GM18517 (cell line): ENCODE data around the gene ZNF804A.

Experiments used
- ATAC-seq: cut with Tn5 transposase; IDR thresholded peaks from one replicate; pipeline ENCODE4 v1.9.1; 2021; ENCODE audit warnings: mild to moderate bottlenecking, moderate library complexity; ENCODE audit not compliant: unreplicated experiment

ZNF804A gene

DNA sequence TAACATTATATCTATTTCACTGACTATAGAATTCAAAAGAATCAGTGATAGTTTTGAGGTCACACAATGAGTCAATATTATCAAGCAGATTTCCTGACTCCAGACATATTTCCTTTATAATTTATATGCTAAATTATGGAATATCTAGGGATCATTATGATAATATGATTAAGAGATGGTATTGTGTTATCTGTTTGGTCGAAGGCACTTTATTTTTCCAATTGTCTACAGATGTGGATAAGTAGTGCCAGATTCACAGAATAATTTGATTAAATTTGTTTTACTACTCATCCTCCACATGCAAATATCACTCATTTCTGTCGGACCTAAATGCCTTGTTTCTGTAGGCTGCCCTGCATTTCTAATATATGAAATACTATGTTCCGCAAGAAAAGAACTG lies 4.4 kb downstream of the ZNF804A start:
- no peak for ATAC-seq

DNA sequence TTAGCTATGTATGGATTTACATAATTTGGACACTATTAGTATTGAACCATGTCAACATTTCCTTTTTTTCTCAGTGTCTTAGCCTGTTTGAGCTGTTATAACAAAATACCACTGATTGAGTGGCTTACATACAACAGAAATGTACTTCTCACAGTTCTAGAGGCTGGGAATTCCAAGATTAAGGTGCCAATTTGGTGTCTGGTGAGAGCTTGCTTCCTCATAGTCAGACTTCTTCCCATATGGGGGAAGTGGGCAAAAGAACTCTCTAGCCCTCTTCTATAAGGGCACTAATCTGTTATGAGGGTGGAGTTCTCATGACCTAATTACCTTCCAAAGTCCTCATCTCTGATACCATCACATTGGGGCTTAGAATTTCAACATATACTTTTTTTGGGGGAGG lies 12.6 kb downstream of the ZNF804A start:
- no peak for ATAC-seq

DNA sequence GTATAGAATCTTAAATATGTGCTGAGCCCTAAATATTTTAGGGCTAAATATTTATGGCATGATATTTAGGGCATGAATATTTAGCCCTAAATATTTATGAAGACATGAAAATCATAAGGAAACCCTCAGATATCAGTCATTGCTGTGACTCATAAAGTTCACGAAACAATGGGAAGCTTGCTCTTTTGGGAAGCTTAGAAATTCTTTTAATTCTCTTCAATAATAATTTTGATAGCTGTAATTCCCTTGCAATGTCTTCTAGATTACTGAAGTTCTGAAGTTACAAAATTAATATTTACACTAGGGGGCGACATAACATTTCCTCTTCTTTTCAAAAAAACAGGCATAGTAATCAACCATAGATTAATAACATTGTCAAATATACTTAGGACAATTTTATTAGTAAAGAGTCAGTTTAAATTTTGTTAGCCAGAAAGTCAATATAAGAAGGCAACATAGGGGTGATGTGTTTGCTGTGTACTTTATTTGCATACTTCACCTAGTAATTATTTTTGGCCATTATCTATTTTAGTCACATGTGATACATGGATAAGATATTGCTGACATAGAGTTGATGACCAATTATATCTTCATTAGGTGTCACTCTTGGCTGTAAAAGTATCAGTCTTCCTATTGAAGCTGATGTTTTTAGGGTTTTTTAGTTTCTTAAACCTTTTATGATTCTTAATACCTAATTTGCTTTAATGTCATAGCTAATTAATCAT lies 13.2 kb downstream of the ZNF804A start:
- peak; percentile 48 for ATAC-seq

DNA sequence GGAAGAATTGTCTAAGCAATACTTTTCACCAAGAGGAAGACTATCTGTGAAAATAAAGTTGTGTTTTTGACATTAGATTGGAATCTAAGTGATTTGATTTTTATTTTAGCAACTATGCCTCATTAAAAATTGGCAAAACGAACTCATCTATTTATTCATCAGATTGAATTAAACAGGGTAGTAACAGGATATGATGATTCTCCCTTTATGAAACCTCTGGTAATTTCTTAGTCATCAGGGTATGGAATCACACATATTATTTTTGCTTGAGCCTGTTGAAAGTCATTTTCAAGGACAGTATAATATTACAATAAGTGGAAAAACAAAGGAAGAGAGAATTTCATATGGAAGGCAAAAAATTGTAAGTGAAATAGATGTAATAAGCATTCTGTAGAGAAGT lies 22.0 kb downstream of the ZNF804A start:
- no peak for ATAC-seq

DNA sequence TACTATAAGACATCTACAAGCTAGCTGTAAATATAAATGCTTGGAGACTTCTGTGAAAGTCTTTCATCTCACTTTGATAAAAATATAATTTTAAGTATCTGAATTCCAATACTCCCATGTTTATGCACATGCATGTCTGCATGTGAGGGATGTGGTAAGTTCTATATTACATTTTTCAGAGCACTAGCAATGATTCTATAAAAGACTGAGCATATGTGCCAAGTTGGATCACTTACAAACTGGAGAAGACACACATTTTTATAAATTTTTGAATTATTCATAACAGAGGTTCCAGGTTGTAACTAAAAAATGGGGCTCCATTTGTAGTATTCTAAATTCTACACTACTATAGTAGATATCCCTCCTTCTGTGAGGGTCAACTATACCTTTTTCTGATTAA lies 26.0 kb downstream of the ZNF804A start:
- ATAC-seq: no peak

DNA sequence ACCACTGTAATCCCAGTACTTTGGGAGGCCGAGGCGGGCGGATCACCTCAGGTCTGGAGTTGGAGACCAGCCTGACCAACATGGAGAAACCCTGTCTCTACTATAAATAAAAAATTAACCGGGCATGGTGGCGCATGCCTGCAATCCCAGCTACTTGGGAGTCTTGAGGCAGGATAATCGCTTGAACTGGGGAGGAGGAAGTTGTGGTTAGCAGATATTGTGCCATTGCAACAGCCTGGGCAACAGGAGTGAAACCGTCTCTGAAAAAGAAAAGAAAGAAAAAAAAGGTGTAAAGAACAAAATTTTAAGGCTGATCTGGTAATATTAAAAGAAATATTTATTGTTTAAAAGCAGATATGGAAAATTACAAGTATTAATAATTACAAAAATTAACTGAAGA lies 29.7 kb downstream of the ZNF804A start:
- no peak for ATAC-seq

DNA sequence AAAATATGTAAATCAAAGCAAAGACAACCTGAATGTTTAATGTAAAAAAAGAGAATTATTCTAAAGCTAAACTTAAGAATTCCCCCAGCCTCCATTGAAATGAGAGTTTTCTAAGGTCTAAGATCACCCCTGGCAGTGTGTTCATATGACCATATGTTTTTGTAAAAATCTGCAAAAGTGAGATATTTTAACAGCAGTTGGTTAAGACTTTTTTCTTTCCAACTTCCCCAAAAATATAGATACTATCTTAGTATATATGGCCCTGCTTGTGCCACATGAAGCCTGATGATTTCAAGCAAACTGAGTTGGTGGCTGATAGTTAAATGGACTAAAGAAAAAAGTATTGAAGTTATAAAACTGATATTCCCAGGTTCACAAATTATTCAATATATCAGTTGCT lies 35.4 kb downstream of the ZNF804A start:
- ATAC-seq: no peak

DNA sequence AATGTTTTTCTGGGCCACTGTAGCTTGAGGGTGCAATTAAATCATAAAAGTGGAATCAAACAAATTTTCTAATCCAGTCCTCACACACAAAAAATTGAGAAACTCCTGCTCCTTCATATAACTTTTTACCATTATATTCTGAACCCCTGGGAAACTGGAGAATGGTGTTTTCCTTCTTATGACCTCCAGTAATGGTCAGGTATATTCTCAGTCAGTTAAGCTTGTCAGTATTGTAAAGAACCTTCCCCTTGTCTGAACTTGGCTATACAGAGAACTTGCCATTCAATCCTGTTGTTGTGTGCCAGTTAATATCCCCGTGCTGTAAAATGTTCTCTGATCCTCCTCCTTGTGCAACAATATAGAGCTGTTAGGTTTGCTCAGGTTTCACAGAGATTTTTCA lies 39.5 kb downstream of the ZNF804A start:
- ATAC-seq: no peak

DNA sequence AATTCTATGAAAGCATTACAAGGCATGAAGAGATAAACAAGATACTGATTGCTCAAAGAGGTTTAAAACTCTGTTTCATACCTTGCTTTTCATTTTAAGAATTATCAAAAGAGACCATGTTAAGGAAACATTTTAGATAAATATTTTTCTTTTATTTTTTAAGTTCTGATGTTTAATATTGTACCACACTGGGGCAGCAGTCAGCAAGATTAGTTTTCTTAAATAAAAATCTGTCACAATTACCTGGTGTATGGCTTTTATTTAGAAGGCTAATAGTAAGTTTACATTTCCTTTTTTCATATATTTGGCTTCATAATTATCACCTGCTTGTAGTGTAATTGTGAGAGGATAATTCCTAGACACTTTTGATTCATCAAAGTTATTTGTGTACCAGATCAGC lies 46.4 kb downstream of the ZNF804A start:
- no peak for ATAC-seq

DNA sequence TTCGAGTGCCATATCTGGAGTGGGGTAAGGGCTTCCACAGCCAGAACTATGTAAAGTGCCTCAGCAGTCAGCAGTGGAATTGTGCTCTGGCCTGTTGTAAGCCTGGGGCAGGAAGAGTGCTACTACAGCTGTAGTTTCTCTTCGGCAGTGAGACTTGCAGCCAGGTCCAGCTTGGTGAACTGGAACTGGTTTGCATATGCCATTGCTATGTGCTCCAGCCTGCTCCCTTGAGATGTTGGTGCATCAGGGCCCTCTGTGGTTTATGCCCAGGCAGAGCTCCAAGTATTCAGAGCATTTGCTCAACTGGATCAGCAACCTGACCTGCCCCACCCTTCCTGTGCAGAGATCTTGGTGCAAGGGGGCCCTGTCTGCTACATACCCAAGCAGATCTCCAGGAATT lies 47.8 kb downstream of the ZNF804A start:
- ATAC-seq: peak; percentile 80

DNA sequence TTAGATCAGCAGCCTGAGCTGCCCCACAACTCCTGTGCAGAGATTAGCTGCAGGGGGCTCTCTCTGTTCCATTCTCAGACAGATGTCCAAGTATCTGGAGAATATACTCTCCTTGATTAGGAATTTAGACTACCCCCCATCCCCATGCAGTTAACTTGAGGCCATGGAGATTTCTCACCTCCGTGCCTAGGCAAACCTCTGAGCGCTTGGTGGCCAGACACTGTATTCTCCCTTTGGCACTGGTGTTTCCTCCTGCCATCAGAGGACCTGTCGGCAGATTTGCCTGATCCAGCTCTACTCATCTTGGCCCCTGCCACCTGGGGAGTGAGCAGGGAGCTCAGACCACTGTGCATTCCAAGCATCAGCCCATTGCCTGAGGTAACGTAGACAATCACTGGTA lies 48.3 kb downstream of the ZNF804A start:
- ATAC-seq: no peak

DNA sequence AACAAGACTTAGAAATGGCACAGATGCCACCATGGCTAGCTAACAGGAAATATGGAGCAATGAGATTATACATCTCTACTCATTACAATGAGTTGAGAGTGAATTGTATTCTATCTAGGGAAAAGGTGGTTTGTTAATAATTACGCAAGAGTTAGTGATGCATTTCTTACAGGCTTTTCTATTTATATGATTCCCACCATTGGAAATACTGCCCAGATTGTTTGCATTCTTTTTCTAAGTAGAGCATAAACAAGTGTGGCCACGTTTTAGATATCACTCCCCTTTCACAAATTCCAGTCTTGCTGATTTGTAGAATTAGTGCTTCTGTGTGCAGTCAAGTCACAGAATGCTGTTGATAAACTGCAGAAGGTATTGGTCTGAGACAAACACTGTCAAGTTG lies 56.6 kb downstream of the ZNF804A start:
- ATAC-seq: no peak

DNA sequence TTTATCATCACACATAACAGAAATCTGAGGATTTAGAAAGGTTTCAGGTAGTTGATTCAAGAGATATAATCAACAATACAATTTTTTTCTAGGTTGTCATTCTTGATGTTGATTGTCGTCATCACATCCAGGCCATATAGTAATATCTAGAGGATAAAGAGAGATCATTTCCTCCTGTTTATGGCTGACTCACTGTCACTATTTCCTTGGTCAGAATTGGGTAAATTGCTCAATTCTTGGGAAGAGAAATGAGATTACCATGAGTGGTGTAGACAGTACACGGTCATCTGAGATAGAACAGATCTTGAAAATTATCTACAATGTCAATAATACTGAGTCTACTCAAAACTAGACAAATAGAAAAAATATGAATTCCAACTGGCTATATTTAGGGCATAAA lies 78.8 kb downstream of the ZNF804A start:
- ATAC-seq: no peak

DNA sequence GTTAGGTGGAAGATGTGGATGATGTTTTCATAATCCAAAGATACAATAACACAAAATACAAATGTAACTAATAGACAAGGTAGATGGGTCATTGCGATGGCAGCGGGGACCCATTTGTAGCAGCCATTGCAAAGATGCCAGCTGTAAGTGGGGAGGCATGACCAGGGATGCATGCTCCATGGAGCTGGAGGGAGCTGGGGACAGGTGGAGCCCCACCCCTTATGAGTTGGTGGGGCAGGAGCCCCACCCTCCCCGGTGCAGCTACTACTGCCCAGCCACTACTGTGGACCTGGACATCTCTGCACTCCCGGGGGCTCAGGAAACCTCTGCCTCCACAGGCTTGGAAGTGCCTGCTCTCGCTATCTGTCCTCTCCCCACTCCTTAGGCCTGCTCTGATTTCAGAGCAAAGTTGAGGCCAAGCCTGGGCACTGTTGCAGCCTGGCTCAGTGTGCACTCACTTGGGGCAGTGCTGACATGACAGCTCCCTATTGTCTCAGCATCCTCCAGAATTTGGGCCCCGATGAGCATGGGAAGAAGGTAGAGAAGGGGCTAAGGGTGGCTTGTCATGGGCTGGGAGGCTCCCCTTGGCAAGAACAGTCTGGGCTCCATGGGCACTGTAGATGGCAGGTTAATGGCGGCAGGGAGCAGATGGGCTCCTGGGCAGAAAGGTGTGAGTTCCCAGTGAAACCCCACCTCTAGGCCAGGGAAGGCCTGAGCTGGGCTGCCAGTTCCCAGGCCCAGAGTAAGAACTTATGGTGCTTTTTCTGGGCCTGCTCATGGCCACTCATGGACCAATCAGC lies 81.1 kb downstream of the ZNF804A start:
- ATAC-seq: no peak

DNA sequence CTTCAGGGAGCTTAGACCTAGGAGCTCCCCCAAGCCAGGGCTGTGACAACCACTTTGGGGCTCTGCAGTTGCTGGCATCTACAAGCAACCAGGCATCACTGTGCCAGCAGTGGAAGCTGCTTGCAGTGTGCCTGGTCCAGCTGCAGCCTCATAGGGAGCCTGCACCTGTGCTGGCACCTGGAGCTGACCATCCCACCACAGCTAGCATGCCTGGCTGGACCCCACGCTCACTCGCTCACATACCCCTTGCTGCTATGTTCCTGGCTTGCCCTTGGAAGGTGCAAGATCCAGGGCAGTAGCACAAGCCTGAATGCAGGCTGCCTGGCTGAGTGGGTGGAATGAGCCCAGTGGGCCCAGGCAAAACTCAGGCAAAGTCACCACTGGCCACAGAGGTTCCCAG lies 82.5 kb downstream of the ZNF804A start:
- ATAC-seq: no peak

DNA sequence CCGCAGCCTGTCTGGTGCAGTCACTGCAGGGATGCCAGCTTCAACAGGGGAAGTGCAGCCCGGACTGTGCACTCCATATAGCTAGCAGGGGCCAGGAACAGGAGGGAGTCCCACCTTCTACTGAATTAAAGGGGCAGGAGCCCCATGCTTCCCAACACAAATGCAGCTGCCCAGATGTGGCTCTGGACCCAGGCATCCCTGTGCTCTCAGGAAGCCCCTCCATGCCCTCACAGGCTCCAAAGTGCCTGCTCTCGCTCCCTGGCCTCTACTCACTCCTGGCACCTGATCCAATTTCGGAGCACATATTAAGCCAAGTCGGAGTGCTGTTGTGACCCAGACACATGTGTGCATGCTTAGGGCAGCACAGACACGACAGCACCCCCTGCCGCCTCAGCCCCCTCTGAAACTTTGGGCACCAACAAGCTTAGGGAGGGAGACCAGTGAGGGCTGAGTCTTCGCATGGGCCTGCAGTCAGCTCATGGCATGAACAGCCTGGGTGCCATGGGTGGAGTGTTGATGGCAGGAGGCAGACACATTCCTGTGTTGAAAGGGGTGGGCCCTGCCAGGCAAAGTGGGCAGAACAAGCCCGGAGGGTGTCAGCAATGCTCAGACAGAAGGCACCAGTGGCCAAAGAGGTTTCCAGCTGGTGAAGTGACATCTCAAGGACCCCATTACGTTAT lies 83.5 kb downstream of the ZNF804A start:
- ATAC-seq: no peak

DNA sequence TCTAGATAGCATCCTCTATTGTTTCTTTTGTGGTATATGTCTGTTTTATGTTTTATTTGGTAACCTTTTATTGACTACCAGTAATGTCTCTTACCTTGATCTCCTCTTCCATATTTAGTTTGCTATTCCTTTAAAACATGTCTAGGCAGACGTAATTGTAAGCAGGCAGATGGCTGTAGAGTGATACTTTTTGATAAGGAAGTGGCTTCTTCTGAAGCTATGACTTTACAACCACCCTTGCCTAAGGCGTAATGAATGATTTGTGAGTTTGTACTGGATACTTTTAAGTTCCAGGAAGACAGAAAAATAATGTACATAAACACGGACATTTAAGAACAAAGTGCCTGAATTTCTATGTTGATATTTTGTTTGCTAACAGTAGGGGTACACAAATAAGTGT lies 85.6 kb downstream of the ZNF804A start:
- no peak for ATAC-seq

DNA sequence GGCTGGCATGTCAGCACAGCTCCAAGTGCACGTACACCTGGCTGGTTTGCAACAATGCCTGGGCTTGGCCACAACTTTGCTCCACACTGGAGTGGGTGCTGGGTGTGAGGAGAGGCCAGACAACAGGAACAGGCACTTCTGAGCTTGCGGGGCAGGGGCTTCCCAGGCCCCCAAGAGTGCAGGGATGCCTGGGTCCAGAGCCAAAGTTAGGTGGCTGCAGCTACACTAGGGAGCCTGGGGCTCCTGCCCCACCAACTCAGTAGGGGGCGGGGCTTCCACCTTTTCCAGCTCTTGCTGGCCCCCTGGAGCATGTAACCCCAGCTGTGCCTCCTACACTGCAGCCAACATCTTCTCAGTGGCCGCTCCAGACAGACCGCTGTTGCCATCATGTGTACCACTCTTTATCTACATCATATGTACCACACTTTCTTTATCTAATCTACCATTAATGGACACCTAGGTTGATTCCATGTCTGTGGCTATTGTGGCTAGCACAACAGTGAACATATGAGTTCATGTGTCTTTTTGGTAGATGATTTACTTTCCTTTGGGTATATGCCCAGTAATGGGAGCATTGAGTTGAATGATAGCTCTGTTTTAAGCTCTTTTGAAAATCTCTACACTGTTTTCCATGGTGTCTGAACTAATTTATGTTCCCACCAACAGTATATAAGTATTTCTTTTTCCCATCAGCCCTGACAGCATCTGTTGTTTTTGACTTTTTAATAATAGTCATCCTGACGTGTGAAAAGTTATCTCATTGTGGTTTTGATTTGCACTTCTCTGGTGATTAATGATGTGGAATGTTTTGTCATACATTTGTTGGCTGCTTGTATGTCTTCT lies 87.9 kb downstream of the ZNF804A start:
- no peak for ATAC-seq

DNA sequence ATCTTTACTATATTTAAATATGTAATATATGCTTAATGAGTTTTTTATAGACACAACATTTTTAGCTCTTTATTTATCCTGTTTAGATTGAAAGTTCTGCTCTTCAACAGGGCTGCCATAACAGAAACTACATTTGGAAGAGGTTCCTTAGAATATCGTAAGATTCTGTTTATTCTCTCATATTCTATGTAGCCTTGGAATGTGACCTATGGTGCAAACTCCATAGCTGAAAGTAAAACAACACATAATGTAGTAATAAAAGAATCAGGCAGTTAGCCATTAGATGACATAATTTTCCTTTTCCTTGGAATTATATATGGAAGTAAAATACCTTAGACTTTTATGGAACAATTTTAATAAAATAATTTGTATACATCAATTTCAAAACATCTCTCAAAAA lies 91.3 kb downstream of the ZNF804A start:
- ATAC-seq: no peak

DNA sequence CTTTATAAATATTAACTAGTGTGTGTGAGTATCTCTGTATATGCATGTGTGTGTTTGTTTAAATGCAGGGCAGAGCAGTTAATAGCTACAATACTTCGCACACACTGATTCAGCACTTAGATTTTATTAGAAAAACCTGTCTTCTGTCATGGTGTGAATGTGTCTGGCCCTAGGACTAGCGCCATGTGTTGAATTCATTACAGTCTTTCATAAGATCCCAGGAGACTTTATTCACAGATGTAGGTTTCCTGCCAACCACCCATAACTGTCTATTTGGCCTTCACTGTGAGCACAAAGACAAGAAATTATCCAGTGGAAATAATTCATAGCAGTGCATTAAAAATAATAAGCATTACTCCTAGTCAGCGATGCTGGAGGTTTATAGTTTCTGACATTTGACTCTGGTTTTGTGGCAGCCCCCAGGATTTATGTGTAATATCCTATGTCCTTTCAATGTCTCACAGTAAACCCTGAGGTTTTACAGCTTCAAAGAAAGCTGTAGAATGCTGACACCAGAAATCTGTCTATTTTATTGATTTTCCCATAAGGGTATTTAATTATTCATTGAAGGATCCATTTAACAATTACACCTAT lies 93.9 kb downstream of the ZNF804A start:
- no peak for ATAC-seq

DNA sequence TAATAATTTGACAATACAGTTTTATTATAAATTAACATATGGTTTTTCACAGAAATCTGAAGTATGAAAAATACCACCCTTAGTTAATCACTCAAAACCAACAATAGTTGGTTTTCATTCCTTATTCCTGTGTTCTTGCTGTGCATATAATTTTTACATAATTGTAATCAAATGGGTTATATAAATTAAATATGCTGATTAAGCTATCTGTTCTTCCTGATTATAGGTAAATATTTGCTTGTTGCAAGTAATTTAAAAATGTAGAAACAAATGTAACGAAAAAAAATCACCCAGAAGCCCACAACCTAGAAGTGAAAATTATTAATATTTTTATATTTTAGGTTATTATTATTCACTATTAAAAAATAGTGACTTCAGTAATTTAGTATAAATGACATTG lies 98.3 kb downstream of the ZNF804A start:
- ATAC-seq: no peak
